ENCODE measurements around the gene ASIC2. TPM values are rescaled to one million over a fixed set of nuclear protein-coding genes. Genes with fewer than 3 reads are reported as not detected.

The ASIC2 gene
- total RNA-seq, 2 experiments from 2014 or later = not detected

GRCh38 chr17:33316746-33317145, 23.7 kb upstream of the ASIC2 start:
- Mint-ChIP-seq H3K36me3 (ENCODE audit: low read depth) (no peaks in the 10 kb centered on the region), H3K27me3 (peaks cover 5% of the 10 kb centered on the region), H3K27ac (no peak overlapping the region), H3K4me1 (ENCODE audit: low read depth) (peaks cover 7% of the 10 kb centered on the region), H3K4me3 (no peak overlapping the region), H3K9me3 (no peaks in the 10 kb centered on the region)
- CTCF ChIA-PET = no interaction called here
- ATAC-seq = no peak
- DNase-seq = no peak
- no peak for TF ChIP-seq CTCF (IDR thresholded peaks at IDR 0.05)
- POLR2A ChIA-PET = no interaction called here
- intact Hi-C loops (cut with micrococcal nuclease) = no loop called here

GRCh38 chr17:33310296-33310695, 17.2 kb upstream of the ASIC2 start:
- intact Hi-C loops (cut with micrococcal nuclease) = no loop called here
- Mint-ChIP-seq H3K36me3 (ENCODE audit: low read depth) (no peaks in the 10 kb centered on the region), H3K4me1 (ENCODE audit: low read depth) (peaks cover 7% of the 10 kb centered on the region), H3K27me3 (peaks cover 16% of the 10 kb centered on the region), H3K9me3 (no peaks in the 10 kb centered on the region), H3K27ac (no peak overlapping the region), H3K4me3 (no peak overlapping the region)
- no peak for TF ChIP-seq CTCF (IDR thresholded peaks at IDR 0.05)
- CTCF ChIA-PET = no interaction called here
- ATAC-seq = no peak
- DNase-seq = no peak
- POLR2A ChIA-PET = no interaction called here

GRCh38 chr17:33303254-33303653, 10.2 kb upstream of the ASIC2 start:
- Mint-ChIP-seq H3K27ac (no peak overlapping the region), H3K36me3 (ENCODE audit: low read depth) (no peaks in the 10 kb centered on the region), H3K4me1 (ENCODE audit: low read depth) (peaks cover 21% of the 10 kb centered on the region), H3K4me3 (no peak overlapping the region), H3K9me3 (no peaks in the 10 kb centered on the region), H3K27me3 (peaks cover 12% of the 10 kb centered on the region)
- ATAC-seq (no peak), DNase-seq (no peak)
- ChIA-PET CTCF (no interaction called here), POLR2A (no interaction called here)
- TF ChIP-seq CTCF (IDR thresholded peaks at IDR 0.05) = no peak
- intact Hi-C loops (cut with micrococcal nuclease) = no loop called here

DNA sequence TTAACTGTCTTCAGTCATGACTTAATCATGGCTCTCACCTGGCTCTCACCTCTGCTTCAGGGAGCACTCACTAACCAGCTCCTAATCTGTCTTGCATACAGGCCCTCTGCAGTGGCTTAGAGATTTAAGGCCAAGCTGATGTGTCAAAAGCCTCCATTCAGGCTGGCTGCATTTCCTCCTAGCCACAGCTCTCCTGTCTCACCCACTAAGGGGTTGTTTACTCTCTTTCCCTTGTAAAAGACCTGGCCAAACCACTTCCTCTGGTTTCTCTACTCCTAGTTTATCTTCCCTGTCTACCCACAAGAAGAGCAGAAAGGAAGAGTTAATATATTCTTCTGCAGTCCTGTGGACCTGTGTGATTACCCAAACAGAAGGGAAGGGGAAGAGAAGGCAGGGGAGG, 9.3 kb upstream of the ASIC2 start:
- H3K4me1 Mint-ChIP-seq (ENCODE audit: low read depth) = peaks cover 21% of the 10 kb centered on the region
- H3K36me3 Mint-ChIP-seq (ENCODE audit: low read depth) = no peaks in the 10 kb centered on the region

GRCh38 chr17:33300241-33300640, 7.1 kb upstream of the ASIC2 start:
- ChIA-PET POLR2A (interaction anchor here (0.6 kb wide), 1 partner anchor 57 kb away, joined by 3 read pairs; no protein-coding TSS in a partner anchor), CTCF (interaction anchor here (1.3 kb wide), 1 partner anchor 8 kb away, joined by 4 read pairs; the partner anchor contains the start of gene ASIC2)
- peaks cover 13% of the 10 kb centered on the region for H3K27me3 Mint-ChIP-seq
- H3K27ac Mint-ChIP-seq = no peak overlapping the region
- no peak for TF ChIP-seq CTCF (IDR thresholded peaks at IDR 0.05)
- DNase-seq = no peak
- H3K9me3 Mint-ChIP-seq = no peaks in the 10 kb centered on the region
- no peak for ATAC-seq
- no peak overlapping the region for H3K4me3 Mint-ChIP-seq
- peaks cover 21% of the 10 kb centered on the region for H3K4me1 Mint-ChIP-seq (ENCODE audit: low read depth)
- intact Hi-C loops (cut with micrococcal nuclease) = no loop called here
- no peaks in the 10 kb centered on the region for H3K36me3 Mint-ChIP-seq (ENCODE audit: low read depth)

More for the DNA sequence above, 9.3 kb upstream of the ASIC2 start:
- Mint-ChIP-seq H3K9me3 (no peaks in the 10 kb centered on the region), H3K27me3 (peaks cover 13% of the 10 kb centered on the region), H3K4me3 (no peak overlapping the region), H3K27ac (no peak overlapping the region)
- no peak for TF ChIP-seq CTCF (IDR thresholded peaks at IDR 0.05)
- CTCF ChIA-PET = no interaction called here
- intact Hi-C loops (cut with micrococcal nuclease) = no loop called here
- ATAC-seq (no peak), DNase-seq (no peak)
- POLR2A ChIA-PET = no interaction called here

Measured in activated CD8-positive, alpha-beta T cell treated with anti-CD3 and anti-CD28 coated beads for 36 hours (primary cell).